Activated T-cell treated with anti-CD3 and anti-CD28 coated beads for 48 hours (primary cell): ENCODE data around the gene RCE1.
A peak's percentile ranks its signal among the peaks of the same experiment; 100 is the strongest.

ENCODE experiments used
- DNase-seq: peaks from one replicate; pipeline ENCODE4 v3.0.0-alpha.2; 2020; ENCODE audit warnings: low read depth

Gene RCE1

DNA sequence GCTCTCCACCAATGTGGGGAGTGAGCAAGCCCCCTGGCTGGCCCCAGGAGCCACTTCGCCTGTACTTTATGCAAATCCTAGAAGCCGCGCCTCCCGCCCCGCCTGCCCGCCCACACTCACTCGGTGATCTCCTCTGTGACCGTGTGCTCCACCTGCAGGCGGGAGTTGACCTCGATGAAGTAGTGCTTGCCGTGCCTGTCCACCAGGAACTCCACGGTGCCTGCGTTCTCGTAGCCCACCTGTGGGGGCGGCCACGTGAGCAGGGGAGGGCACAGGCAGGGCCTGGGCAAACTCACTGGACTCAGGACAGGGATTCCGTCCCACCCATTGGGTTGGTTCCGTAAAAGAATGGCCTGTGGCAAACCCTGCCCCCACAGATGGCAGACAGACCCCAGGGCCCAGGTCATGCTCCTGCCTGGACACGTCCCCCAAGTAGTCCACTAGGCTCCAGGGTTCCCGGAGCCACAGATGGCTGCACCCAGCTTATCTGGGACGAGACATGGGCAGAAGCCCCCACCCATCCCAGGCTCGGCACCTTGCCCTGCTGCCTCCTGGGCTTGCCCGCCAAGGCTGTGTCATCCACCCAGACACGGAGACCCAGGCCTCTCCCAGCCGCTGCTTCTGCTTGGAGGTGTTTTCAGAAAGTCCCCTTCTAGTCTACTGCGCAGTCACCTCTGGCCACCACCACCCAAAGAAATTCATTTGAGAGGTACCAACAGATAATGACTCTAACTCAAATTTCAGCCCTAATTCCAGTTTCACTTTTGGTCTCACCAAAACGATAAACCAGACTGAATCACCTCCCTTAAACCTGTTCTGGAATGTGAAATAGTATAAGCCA, 25.7 kb downstream of the RCE1 start:
- DNase-seq: peak; percentile 77

DNA sequence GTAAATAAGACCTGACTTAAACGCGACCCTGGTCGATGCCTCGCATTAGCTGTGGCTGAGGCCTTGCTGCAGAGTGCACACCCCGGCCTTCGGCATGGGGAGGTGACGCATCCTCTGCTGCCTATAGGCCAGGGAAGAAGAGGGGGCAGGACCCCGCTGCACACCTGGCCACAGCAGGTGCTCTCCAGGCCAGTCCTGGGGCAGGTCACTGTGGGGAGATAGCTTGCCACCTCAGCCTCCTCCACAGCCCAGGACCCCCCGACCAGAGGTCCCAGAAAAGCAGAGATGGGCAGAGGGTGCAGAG, 26.3 kb downstream of the RCE1 start:
- no peak for DNase-seq

- DNase-seq: no peak
These were observed 26.9 kb downstream of the RCE1 start for GRCh38 chr11:66870131-66870530.

DNA sequence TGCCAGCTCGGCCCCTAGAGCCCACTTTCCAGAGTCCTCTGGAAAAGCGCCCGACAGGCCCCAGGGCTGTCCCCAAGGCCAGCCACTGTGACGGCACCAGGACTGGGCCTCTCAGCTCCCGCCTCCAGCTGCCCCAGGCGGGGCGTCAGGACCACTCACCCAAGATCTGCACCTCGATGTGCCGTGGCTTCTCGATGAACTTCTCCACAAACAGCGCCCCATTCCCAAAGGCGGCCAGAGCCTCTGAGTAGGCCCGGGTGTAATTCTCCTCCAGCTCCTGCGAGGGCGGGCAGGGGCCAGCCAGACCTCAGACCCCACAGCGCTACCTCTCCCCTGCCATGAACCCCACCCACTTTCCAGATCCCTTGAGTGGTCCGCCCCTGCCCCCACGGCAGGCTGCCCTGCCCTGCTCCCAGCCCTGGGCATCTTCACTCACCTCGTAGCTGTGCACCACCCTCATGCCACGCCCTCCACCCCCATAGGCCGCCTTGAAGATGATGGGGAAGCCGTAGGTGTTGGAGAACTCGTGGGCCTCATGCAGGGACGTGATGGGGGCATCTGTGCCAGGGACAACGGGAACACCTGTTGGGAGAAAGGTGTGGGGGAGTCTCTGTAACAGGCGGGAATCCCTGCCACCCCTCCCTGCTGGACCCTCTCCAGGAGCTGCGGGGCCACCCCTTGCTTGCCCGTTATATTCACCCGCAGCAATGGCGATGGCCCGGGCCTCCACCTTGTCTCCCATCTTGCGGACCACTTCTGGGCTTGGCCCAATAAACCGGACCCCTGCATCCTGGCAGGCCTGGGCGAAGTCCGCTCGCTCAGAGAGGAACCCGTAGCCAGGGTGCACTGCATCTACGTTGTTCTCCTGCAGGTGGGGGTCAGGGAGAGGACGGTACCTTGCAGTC, 27.6 kb downstream of the RCE1 start:
- no peak for DNase-seq

DNA sequence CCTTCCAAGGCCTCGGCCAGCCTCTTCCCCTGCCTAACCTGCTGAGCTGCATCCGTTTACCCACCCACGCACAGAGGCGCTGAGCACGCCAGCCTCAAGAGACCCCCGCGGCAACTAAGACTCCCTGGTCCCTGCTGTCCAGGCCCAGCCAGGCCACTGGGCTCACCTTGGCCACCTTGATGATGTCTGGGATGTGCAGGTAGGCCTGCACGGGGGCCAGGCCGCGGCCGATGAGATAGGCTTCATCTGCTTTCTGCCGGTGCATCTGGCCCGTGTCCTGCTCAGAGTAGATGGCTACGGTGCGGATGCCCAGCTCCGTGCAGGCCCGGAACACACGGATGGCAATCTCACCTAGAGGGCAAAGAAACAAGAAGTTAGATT, 28.3 kb downstream of the RCE1 start:
- DNase-seq: no peak

DNA sequence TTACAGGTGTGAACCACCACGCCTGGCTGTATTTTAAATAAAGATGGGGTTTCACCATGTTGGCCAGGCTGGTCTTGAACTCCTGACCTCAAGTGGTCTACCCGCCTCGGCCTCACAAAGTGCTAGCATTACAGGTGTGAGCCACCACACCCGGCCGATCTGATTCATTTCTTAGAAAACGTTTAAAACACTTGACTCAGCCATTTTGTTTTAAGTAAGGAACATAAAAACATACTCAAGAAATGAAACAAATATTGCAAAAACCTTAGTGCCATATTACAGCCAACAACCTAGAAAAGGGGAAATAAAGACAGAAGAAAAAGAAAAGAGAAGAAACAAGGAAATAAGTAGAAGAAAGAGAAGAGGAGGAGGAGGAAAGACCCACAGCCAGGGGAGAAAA, 31.0 kb downstream of the RCE1 start:
- no peak for DNase-seq

GRCh38 chr11:66875378-66875777, 32.1 kb downstream of the RCE1 start:
- DNase-seq: no peak

DNA sequence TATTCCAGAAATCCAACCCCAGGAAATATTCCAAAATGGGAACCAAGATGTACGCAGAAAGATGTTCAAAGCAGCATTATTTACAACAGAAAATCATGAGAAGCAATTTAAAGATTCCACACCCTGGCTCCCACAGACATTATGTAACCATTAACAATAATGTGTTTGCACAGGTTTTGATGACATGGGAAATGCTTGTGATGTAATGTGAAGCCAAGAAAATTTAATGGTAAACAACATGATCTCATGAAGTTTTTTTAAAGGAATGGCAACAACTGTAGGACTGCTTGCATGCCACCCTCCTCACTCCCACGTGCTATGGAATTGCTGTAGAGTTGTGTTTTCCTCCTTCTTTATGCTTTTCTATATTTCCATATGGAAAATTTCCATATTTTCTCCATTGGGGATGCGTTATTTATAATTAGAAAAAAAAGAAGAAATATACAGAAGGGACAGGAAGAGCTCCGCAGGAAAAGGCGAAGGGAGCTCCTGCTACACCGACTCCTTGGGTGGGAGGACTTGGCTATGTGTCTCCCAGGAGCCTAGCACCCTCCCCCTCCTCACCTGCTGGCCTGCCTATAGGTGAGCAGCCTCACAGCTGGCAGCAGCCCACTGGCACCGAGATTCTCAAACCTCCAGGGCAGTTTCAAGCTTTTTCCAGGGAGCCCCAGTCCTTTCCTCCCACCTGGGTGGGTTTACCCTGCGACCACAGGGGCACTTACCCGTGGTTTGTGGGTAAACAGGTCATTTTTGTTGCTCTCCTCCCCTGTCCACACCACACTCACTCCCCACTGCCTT, 34.5 kb downstream of the RCE1 start:
- DNase-seq: no peak

- no peak for DNase-seq
These were observed 35.2 kb downstream of the RCE1 start for GRCh38 chr11:66878474-66878873.

- no peak for DNase-seq
These were observed 35.8 kb downstream of the RCE1 start for GRCh38 chr11:66879000-66879399.

DNA sequence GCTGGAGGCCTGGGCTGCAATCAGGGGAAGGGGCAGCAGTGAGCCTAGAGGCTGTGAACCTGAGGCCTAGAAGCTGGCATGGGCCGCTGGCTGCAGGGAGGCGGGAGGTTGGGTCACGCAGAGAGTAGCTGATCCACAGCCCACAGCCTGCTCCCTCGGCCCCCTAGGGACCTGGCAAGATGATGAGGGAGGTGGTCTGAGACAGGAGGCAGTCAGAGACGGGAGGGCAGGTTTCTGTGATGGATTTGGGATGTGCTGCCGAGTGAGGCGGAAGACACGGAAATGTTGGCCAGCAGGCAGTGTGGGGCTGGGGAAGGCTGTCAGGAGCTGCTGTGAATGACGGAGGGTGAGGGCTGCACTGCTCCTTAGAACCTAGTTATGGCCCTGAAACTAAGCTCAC, 36.3 kb downstream of the RCE1 start:
- no peak for DNase-seq

DNA sequence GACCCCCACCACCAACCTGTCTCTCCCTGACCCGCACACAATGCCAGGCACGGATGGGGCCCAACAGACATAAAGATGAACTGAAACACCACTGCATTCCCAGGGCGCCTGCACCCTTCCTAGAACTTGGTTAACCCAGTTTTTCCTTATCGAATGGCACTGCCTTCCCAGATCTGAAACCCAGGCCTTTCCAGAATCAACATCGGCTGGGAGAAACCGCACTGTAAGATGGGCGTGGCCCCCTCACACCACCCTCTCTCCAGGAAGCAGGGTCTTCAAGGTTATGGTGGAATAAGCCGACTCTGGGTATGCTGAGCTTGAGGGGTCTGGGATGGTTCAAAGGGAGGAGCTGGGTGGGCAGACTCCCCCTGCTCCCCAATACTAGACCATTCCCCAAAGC, 36.8 kb downstream of the RCE1 start:
- DNase-seq: no peak

DNA sequence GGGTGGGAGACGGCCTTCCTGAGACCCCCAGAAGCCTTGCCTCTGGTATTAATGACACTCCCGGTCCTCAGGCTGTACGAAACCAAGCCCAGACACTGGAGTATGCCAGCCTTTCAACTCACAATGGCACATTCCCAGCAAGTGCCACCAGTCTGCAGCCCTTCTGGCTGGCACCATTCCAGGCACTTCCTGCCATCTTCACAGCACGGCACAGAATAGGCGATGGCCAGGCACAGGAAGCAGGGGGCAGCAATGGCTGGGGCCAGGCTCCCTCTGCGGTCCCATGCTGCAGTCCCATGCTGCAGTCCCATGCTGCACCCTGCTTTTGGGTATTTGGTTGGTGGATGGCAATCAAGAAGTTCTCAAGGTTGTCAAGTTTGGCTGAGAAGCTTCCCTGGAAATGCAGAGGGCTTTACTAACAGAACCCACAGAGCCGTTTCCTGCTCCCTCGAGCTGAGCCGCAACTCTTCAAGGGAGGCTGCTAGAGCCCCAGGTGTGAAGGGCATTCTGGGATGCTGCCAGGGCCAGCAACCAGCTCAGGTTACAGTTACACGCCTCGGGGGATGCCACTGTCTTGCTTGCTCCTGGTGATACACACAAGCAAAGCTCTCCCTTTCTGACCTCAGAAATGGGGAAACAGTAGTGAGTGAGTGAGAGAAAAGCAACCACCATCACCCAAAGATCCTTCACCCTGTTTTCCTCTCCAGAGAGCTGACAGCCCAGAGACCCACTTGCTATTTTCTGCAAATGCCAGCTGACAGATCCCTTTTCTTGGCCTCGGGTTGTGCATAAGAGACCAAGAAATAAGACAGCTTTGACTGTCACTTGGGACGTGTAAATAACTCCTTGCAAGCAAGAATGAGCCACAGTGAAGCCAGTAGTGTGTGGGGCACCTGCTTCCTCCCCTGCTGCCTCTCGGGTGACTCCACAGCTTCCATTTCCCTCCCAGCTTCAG, 37.5 kb downstream of the RCE1 start:
- DNase-seq: no peak

DNA sequence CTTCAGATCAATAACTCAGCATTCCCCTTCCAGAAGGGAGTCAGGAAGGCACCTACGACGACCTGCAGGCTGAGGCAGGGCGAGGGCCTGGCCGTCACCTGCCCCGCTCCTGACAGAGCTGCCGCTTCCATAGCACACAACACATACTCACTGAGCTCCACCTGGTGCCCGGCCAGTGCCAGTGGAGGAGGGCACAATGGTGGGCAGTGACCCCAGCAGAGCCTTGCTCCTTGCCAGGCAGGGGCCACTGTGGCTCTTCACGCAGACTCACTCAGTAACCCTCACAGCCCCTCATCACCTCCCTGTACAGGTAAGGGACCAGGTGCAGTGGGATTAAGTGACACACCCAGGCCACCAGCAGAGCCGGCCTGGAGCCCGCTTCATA, 38.2 kb downstream of the RCE1 start:
- DNase-seq: no peak

GRCh38 chr11:66881927-66882452, 38.7 kb downstream of the RCE1 start:
- DNase-seq: no peak

DNA sequence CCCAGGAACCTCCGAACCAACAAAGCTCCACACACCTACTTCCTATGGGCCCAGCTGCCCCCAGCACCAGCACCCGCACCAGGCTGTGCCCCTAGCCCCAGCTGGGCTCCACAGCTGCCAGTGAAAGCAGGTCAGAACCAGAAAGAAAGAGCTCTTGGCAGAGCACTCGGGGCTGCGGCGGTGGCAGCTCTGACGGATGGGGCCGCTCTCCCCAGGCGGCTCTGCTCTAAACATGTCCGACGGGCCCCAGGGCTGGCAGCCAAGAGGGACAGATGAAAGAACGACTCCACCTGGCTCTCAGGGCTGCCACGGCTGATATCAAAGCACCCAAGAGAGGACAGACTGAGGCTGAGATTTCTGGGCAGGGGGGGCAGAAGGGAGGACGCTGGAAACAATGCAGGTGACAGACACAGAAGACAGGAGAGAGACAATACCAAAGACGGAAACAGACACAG, 39.3 kb downstream of the RCE1 start:
- DNase-seq: no peak

- peak; percentile 63 for DNase-seq
These were observed 40.0 kb downstream of the RCE1 start for GRCh38 chr11:66883016-66883965.

DNA sequence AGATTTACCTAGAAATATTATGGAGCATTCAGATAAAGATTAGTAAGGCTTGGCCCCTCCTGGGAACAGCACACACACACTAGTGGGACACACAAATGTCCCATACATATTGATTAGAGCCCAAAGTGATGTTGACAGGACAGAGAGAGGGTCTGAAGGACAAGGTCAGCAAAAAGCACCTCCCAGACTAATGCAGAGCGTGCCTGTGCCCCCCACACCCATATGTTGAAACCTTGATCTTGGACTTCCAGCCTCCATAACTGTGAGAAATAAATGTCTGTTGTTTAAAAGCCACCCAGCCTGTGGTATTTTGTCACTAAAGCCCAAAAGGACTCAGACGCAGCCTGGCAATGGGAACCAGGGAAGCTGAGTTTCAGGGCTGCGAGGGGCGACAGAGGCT, 41.2 kb downstream of the RCE1 start:
- DNase-seq: no peak

DNA sequence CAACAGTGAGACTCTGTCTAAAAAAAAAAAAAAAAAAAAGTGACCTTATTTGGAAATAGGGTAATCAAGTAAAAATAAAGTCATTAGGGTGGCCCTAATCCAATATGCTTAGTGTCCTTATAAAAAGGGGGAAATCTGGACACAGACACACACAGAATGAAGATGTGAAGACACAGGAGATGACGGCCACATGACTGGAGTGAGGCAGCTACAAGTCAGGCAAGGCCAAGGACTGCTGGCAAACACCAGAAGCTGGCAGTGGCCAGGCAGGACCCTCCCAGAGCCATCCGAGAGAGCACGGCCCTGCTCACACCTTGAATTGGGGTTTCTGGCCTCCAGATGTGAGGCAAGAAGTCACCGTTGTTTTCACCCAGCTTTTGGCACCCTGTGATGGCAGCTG, 42.2 kb downstream of the RCE1 start:
- no peak for DNase-seq

DNA sequence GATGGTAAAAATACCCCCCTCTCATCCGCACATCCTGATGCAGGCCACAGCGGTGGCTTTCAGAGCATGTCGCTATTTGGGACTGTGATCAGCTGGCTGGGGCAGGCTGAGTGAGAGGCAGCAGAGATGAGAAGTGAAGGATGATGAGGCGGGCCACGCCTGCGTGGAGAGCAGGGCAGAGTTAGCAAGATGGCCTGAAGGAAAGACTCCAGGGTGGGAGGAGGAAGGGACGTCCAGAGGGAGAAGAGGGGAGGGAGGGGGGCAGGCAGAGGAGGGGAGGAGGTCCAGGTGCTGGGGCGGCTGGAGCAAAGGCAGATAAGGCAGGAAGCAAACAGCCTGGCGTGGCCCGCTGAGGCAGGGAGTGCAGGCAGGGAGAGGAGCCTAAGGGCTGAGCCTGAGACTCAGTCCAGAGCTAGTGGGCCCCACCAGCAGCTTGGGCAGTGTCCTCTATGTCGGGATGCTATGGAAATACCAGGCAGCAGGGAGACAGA, 42.8 kb downstream of the RCE1 start:
- no peak for DNase-seq
